ENCODE data around the gene STRA6. TPM values are rescaled to one million over a fixed set of nuclear protein-coding genes. Genes with fewer than 3 reads are reported as not detected.

Gene STRA6
- total RNA-seq, 1 donor from 2014 or later = 0.23 TPM

GRCh38 chr15:74239051-74239705 lies 36.6 kb upstream of the STRA6 start:
- Mint-ChIP-seq H3K4me1 (ENCODE audit: low read depth) (no peaks in the 10 kb centered on the region), H3K27ac (no peak overlapping the region), H3K36me3 (ENCODE audit: low read depth) (no peaks in the 10 kb centered on the region), H3K9me3 (no peaks in the 10 kb centered on the region), H3K27me3 (ENCODE audit: insufficient read depth) (peaks cover 10% of the 10 kb centered on the region), H3K4me3 (no peak overlapping the region)
- DNase-seq (ENCODE audit: low spot score) = no peak
- intact Hi-C loops (cut with micrococcal nuclease) = no loop called here

- no peak for DNase-seq (ENCODE audit: low spot score)
- no peaks in the 10 kb centered on the region for H3K36me3 Mint-ChIP-seq (ENCODE audit: low read depth)
- intact Hi-C loops (cut with micrococcal nuclease) = no loop called here
- peaks cover 5% of the 10 kb centered on the region for H3K27me3 Mint-ChIP-seq (ENCODE audit: insufficient read depth)
- H3K4me1 Mint-ChIP-seq (ENCODE audit: low read depth) = no peaks in the 10 kb centered on the region
- H3K9me3 Mint-ChIP-seq = no peaks in the 10 kb centered on the region
- no peak within 1 kb of the TSS for H3K4me3 Mint-ChIP-seq
- no peak within 1 kb of the TSS for H3K27ac Mint-ChIP-seq
Observed at GRCh38 chr15:74235962-74236361, 33.4 kb upstream of the STRA6 start, which contains the start of gene CCDC33. Gene CCDC33 (plus strand): TSS chr15:74236326. CDS start chr15:74236720, 394 bp downstream.

DNA sequence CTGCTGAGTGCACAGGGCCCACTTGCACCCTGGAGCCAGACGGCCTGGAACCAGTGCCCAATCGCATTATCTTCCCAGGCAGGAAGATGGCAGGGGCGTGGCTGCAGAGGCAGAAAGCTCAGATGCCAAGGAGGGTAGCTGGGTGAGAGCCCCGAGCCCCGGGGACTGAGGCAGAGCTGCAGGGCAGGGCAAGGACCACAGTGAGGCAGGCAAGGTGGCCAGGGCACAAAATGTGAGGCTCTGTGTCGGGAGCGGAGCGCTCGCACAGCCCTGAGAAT lies 31.9 kb upstream of the STRA6 start:
- Mint-ChIP-seq H3K4me1 (ENCODE audit: low read depth) (no peaks in the 10 kb centered on the region), H3K4me3 (no peak overlapping the region), H3K36me3 (ENCODE audit: low read depth) (no peaks in the 10 kb centered on the region), H3K27ac (no peak overlapping the region), H3K27me3 (ENCODE audit: insufficient read depth) (peaks cover 5% of the 10 kb centered on the region), H3K9me3 (no peaks in the 10 kb centered on the region)
- intact Hi-C loops (cut with micrococcal nuclease) = no loop called here
- no peak for DNase-seq (ENCODE audit: low spot score)

DNA sequence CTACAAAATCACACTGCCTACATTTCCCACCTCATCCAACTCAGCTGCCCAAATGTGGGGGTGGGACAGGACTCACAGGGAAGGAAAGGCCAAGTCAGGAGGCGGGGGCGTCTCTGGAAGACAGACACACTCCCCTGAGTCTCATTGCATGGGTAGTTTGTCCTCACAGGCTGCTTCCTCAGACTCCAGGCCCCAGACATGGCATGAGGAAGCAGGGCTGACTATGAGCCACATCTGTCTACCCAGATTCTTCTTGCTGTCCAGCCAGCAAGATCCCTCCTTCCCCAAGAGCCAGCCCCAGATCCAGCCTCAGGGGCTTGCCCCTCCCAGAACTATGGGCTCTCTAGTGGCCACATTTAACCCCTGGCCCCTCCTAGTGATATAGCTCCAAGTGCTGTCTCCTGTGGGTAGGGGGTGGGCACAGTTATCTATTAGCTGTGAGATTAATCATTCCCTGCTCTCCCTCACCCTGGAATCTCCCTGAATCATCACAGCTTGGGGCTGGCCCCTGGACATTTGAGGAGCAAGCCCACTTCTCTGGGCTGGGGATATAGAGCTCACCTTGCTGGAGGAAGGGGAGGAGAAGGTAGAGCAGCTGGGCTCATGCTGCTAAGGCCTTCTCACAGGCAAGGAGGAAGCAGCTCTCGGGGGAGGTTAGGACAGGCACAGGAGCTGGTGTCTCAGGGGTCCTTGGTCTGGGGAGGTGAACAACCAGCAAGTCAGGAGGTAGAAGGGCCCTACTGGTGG lies 31.4 kb upstream of the STRA6 start:
- no peak for DNase-seq (ENCODE audit: low spot score)
- Mint-ChIP-seq H3K27ac (no peak overlapping the region), H3K9me3 (no peaks in the 10 kb centered on the region), H3K36me3 (ENCODE audit: low read depth) (no peaks in the 10 kb centered on the region), H3K4me3 (no peak overlapping the region), H3K27me3 (ENCODE audit: insufficient read depth) (peaks cover 5% of the 10 kb centered on the region), H3K4me1 (ENCODE audit: low read depth) (no peaks in the 10 kb centered on the region)
- intact Hi-C loops (cut with micrococcal nuclease) = no loop called here

- Mint-ChIP-seq H3K27me3 (ENCODE audit: insufficient read depth) (peaks cover 5% of the 10 kb centered on the region), H3K4me3 (no peak overlapping the region), H3K36me3 (ENCODE audit: low read depth) (no peaks in the 10 kb centered on the region), H3K27ac (no peak overlapping the region), H3K4me1 (ENCODE audit: low read depth) (no peaks in the 10 kb centered on the region), H3K9me3 (no peaks in the 10 kb centered on the region)
- intact Hi-C loops (cut with micrococcal nuclease) = no loop called here
- DNase-seq (ENCODE audit: low spot score) = no peak
Observed at GRCh38 chr15:74233373-74233772, 30.8 kb upstream of the STRA6 start.

GRCh38 chr15:74231475-74231874 lies 28.9 kb upstream of the STRA6 start:
- no peak for DNase-seq (ENCODE audit: low spot score)
- Mint-ChIP-seq H3K36me3 (ENCODE audit: low read depth) (no peaks in the 10 kb centered on the region), H3K4me1 (ENCODE audit: low read depth) (no peaks in the 10 kb centered on the region), H3K27ac (no peak overlapping the region), H3K9me3 (no peaks in the 10 kb centered on the region), H3K4me3 (no peak overlapping the region), H3K27me3 (ENCODE audit: insufficient read depth) (peaks cover 3% of the 10 kb centered on the region)
- intact Hi-C loops (cut with micrococcal nuclease) = no loop called here

DNA sequence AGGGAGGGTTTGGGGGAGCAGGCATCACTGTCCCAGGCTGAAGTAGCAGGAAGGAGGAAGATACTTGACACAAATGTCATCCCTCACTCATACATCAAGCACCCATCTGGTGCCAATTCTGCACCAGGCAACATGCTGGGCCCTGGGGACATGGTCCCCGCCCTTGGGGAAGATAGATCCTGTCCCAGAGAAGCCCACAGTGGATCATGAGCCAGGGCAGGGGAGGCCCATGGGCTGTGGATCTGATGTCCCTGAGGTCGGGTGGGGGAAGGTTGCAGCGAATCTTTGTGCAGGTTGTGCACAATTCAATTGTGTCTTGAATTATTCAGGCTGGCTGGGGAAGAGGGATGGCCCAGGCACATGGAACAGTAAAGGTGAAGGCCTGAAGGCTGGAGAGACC lies 27.1 kb upstream of the STRA6 start:
- intact Hi-C loops (cut with micrococcal nuclease) = no loop called here
- H3K27me3 Mint-ChIP-seq (ENCODE audit: insufficient read depth) = peaks cover 4% of the 10 kb centered on the region
- no peak for DNase-seq (ENCODE audit: low spot score)
- H3K36me3 Mint-ChIP-seq (ENCODE audit: low read depth) = no peaks in the 10 kb centered on the region
- H3K4me3 Mint-ChIP-seq = no peak overlapping the region
- H3K4me1 Mint-ChIP-seq (ENCODE audit: low read depth) = no peaks in the 10 kb centered on the region
- H3K27ac Mint-ChIP-seq = no peak overlapping the region
- H3K9me3 Mint-ChIP-seq = no peaks in the 10 kb centered on the region

DNA sequence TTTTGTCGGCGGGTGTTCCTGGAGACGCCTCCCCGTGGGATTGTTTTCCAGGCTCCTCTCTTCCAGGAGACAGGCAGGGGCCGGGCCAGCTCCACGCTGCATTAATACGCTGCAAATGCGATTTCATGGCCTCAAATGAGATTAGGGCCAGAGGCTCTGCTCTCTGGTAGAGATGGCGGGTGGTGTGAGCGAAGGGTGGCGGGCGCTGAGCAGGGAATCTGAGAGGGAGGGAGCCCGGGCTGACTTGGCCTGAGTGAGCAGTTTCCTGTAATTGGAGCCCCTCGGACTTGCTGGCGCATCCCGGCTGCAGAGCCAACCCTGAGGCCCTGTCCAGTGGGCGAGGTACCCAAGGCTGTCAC lies 26.1 kb upstream of the STRA6 start:
- H3K27me3 Mint-ChIP-seq (ENCODE audit: insufficient read depth) = peaks cover 11% of the 10 kb centered on the region
- intact Hi-C loops (cut with micrococcal nuclease) = no loop called here
- no peaks in the 10 kb centered on the region for H3K36me3 Mint-ChIP-seq (ENCODE audit: low read depth)
- no peaks in the 10 kb centered on the region for H3K9me3 Mint-ChIP-seq
- DNase-seq (ENCODE audit: low spot score) = no peak
- no peaks in the 10 kb centered on the region for H3K4me1 Mint-ChIP-seq (ENCODE audit: low read depth)
- no peak overlapping the region for H3K4me3 Mint-ChIP-seq
- no peak overlapping the region for H3K27ac Mint-ChIP-seq

GRCh38 chr15:74227968-74228722 lies 25.6 kb upstream of the STRA6 start:
- intact Hi-C loops (cut with micrococcal nuclease) = no loop called here
- H3K4me1 Mint-ChIP-seq (ENCODE audit: low read depth) = no peaks in the 10 kb centered on the region
- H3K27me3 Mint-ChIP-seq (ENCODE audit: insufficient read depth) = peaks cover 17% of the 10 kb centered on the region
- H3K9me3 Mint-ChIP-seq = no peaks in the 10 kb centered on the region
- no peaks in the 10 kb centered on the region for H3K36me3 Mint-ChIP-seq (ENCODE audit: low read depth)
- no peak for DNase-seq (ENCODE audit: low spot score)
- H3K27ac Mint-ChIP-seq = no peak overlapping the region
- no peak overlapping the region for H3K4me3 Mint-ChIP-seq

GRCh38 chr15:74226761-74227540 lies 24.4 kb upstream of the STRA6 start:
- Mint-ChIP-seq H3K4me3 (no peak overlapping the region), H3K4me1 (ENCODE audit: low read depth) (no peaks in the 10 kb centered on the region), H3K27me3 (ENCODE audit: insufficient read depth) (peaks cover 22% of the 10 kb centered on the region), H3K27ac (no peak overlapping the region), H3K9me3 (no peaks in the 10 kb centered on the region), H3K36me3 (ENCODE audit: low read depth) (no peaks in the 10 kb centered on the region)
- no peak for DNase-seq (ENCODE audit: low spot score)
- intact Hi-C loops (cut with micrococcal nuclease) = loop anchor here (1.0 kb wide), 1 partner anchor 23 kb away; no protein-coding TSS in a partner anchor

GRCh38 chr15:74225928-74226327 lies 23.3 kb upstream of the STRA6 start:
- Mint-ChIP-seq H3K4me1 (ENCODE audit: low read depth) (no peaks in the 10 kb centered on the region), H3K4me3 (no peak overlapping the region), H3K27me3 (ENCODE audit: insufficient read depth) (peaks cover 25% of the 10 kb centered on the region), H3K27ac (no peak overlapping the region), H3K9me3 (no peaks in the 10 kb centered on the region), H3K36me3 (ENCODE audit: low read depth) (no peaks in the 10 kb centered on the region)
- no peak for DNase-seq (ENCODE audit: low spot score)
- intact Hi-C loops (cut with micrococcal nuclease) = loop anchor here (1.0 kb wide), 1 partner anchor 24 kb away; no protein-coding TSS in a partner anchor

DNA sequence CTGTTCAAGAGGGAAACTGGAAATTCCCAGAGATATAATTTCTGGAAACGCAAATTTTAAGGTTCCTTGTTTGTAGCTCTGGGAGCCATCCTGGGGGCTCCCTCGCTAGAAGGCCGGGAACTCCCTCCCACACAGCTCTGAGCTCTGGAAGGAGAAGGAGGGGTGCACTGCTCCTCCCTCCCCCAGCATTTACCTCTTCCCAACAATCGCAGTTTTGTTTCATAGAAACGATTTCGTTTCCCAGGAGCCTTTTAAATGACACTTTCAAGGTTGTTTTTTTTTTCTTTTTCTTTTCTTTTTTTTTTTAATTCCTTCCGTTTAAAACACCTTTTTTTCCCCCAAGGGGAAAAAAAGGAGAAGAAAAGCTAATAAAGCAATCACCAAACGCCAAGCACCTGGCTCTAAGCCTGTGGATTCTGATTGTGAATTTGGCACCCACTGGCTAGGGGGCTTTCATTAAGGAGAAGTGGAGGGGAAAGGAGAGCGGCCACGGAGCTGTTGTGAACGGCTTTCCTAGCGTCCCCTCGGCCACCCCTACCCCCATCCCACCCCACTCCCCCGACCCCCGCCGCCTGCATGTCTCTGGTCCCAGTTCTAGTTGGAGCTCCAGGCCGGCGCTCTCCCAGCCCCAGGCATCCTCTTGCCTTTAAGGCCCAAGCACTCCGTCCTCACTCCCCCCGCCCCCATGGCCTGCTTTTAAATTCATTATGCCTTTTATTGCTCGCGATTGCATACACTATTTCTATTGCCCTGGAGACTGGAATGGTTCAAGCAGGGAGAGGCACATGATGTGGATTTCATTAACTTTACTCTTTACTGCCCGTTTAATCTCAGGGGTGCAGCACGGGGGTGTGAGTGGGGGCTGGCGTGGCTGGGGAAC lies 19.9 kb upstream of the STRA6 start:
- H3K36me3 Mint-ChIP-seq (ENCODE audit: low read depth) = no peaks in the 10 kb centered on the region
- peaks cover 33% of the 10 kb centered on the region for H3K27me3 Mint-ChIP-seq (ENCODE audit: insufficient read depth)
- no peaks in the 10 kb centered on the region for H3K9me3 Mint-ChIP-seq
- no peak overlapping the region for H3K4me3 Mint-ChIP-seq
- intact Hi-C loops (cut with micrococcal nuclease) = no loop called here
- no peaks in the 10 kb centered on the region for H3K4me1 Mint-ChIP-seq (ENCODE audit: low read depth)
- DNase-seq (ENCODE audit: low spot score) = no peak
- no peak overlapping the region for H3K27ac Mint-ChIP-seq

Measured in activated T-helper 1 cell treated with anti-CD3 and anti-CD28 coated beads, Interleukin-12 subunit alpha, Interleukin-12 subunit beta, Interleukin-2, Interleukin-4 antibody, amounts not matched to agents 30 ng/mL and 10 ng/mL and 1 ng/mL, durations not matched to agents 14 hours and 24 hours and 36 hours (primary cell).